HEK293T (cell line): ENCODE data around the gene STXBP4.

Experiments used
- CTBP1 ChIP-seq: fragments of 450-650 bp; IDR thresholded peaks from 2 replicates; pipeline ENCODE4 v1.6.1; 2016; ENCODE audit warnings: borderline replicate concordance
- FOXA1 ChIP-seq: fragments of 450-650 bp; IDR thresholded peaks from 2 replicates; pipeline ENCODE4 v1.6.1; 2016; ENCODE audit warnings: mild to moderate bottlenecking
- FOXK2 ChIP-seq: fragments of 450-650 bp; IDR thresholded peaks from 2 replicates; pipeline ENCODE4 v1.6.1; 2016; ENCODE audit warnings: mild to moderate bottlenecking
- FOXM1 ChIP-seq: fragments of 450-650 bp; IDR thresholded peaks from 2 replicates; pipeline ENCODE4 v1.6.1; 2017; ENCODE audit warnings: mild to moderate bottlenecking, borderline replicate concordance
- HDGF ChIP-seq: fragments of 450-650 bp; IDR thresholded peaks from 2 replicates; pipeline ENCODE4 v1.6.1; 2017; ENCODE audit warnings: antibody characterized with exemption, borderline replicate concordance
- L3MBTL2 ChIP-seq: fragments of 450-650 bp; conservative IDR thresholded peaks from 2 replicates; pipeline ENCODE4 v1.6.1; 2016; ENCODE audit warnings: mild to moderate bottlenecking
- NFRKB ChIP-seq: fragments of 450-650 bp; IDR thresholded peaks from 2 replicates; pipeline ENCODE4 v1.6.1; 2016; ENCODE audit warnings: mild to moderate bottlenecking, moderate library complexity
- PKNOX1 ChIP-seq: fragments of 450-650 bp; IDR thresholded peaks from 2 replicates; pipeline ENCODE4 v1.6.1; 2016
- SP1 ChIP-seq: fragments of 450-650 bp; IDR thresholded peaks from 2 replicates; pipeline ENCODE4 v1.6.1; 2017
- SUZ12 ChIP-seq: fragments of 450-650 bp; IDR thresholded peaks from 2 replicates; pipeline ENCODE4 v1.6.1; 2016; ENCODE audit warnings: mild to moderate bottlenecking
- TARDBP ChIP-seq: fragments of 450-650 bp; IDR thresholded peaks from 2 replicates; pipeline ENCODE4 v1.6.1; 2016

GRCh38 chr17:55053855-55054254, 85.3 kb downstream of the STXBP4 start:
- no peak for TF ChIP-seq L3MBTL2
- no peak for TF ChIP-seq SP1
- no peak for TF ChIP-seq FOXM1
- TF ChIP-seq NFRKB, result no peak
- no peak for TF ChIP-seq SUZ12
- TF ChIP-seq HDGF, result no peak
- TF ChIP-seq FOXA1, result no peak
- TF ChIP-seq PKNOX1, result no peak
- TF ChIP-seq FOXK2, result no peak
- no peak for TF ChIP-seq TARDBP
- no peak for TF ChIP-seq CTBP1
